IMR-90 (cell line): ENCODE measurements around the gene DGKB. TPM values are rescaled to one million over a fixed set of nuclear protein-coding genes. Genes with fewer than 3 reads are reported as not detected.

Experiments
- ATAC-seq: fragments of 200-7000 bp; cut with Tn5 transposase; 2 replicates; pipeline ENCODE4 v1.9.1; 2020; ENCODE audit warnings: low read depth, mild to moderate bottlenecking, moderate library complexity
- BruUV-seq: library from RNA; stranded (reverse); fragments of 400-500 nt; replicated peaks from 2 replicates; lab custom pipeline; 2021; lab: Mats Ljungman, UMichigan
- CTCF ChIA-PET: fragments of 300-600 bp; formaldehyde crosslinking; extraction: SDS; loops from one replicate; lab custom pipeline; 2021; ENCODE audit warnings: antibody characterized with exemption; lab: Yijun Ruan, JAX
- POLR2A ChIA-PET: fragments of 300-600 bp; sonication (Branson Sonifier 250); formaldehyde crosslinking; loops from one replicate; lab custom pipeline; 2022; ENCODE audit warnings: antibody characterized with exemption; ENCODE audit not compliant: unreplicated experiment; lab: Charles Lee
- DNase-seq: peaks from one replicate; pipeline ENCODE4 v3.0.0; 2013
- H2AFZ ChIP-seq: replicated peaks from 2 replicates; pipeline ENCODE3; 2013; ENCODE audit warnings: low read length, mild to moderate bottlenecking; ENCODE audit not compliant: poor library complexity
- H2AK5ac ChIP-seq: 2 replicates; pipeline ENCODE4 v1.6.1; 2013; ENCODE audit warnings: low read depth, low read length, inconsistent platforms
- H2AK9ac ChIP-seq: replicated peaks from 2 replicates; pipeline ENCODE3; 2013; ENCODE audit warnings: mild to moderate bottlenecking, low read depth, low read length, moderate library complexity; ENCODE audit not compliant: poor library complexity
- H2BK120ac ChIP-seq: 2 replicates; pipeline ENCODE4 v1.6.1; 2013; ENCODE audit warnings: low read depth, low read length, inconsistent platforms
- H2BK15ac ChIP-seq: 3 replicates; pipeline ENCODE4 v1.6.1; 2013; ENCODE audit warnings: low read depth, low read length, inconsistent platforms
- H2BK20ac ChIP-seq: 2 replicates; pipeline ENCODE4 v1.6.1; 2013; ENCODE audit warnings: low read depth, mild to moderate bottlenecking, inconsistent platforms, low read length, moderate library complexity
- H2BK5ac ChIP-seq: 2 replicates; pipeline ENCODE4 v1.6.1; 2013; ENCODE audit warnings: mild to moderate bottlenecking, low read depth, low read length, inconsistent platforms; ENCODE audit not compliant: poor library complexity, severe bottlenecking
- H3K14ac ChIP-seq: replicated peaks from 2 replicates; pipeline ENCODE4 v1.6.1; 2013; ENCODE audit warnings: low read depth, low read length, inconsistent platforms
- H3K18ac ChIP-seq: 2 replicates; pipeline ENCODE4 v1.6.1; 2013; ENCODE audit warnings: low read depth, low read length, control low read depth
- H3K23ac ChIP-seq: 2 replicates; pipeline ENCODE4 v1.6.1; 2013; ENCODE audit warnings: low read depth, low read length, inconsistent platforms
- H3K27ac ChIP-seq: 2 replicates; pipeline ENCODE4 v1.5.1; 2013; ENCODE audit warnings: mild to moderate bottlenecking, control low read depth, low read length; ENCODE audit not compliant: insufficient read depth
- H3K27me3 ChIP-seq: 2 replicates; pipeline ENCODE4 v1.6.1; 2013; ENCODE audit warnings: low read length; ENCODE audit not compliant: control insufficient read depth, insufficient read depth
- H3K36me3 ChIP-seq: 2 replicates; pipeline ENCODE4 v1.6.1; 2013; ENCODE audit warnings: low read length, mixed read lengths; ENCODE audit not compliant: control insufficient read depth, insufficient read depth
- H3K4ac ChIP-seq: 2 replicates; pipeline ENCODE4 v1.6.1; 2013; ENCODE audit warnings: low read depth, low read length, inconsistent platforms
- H3K4me1 ChIP-seq: 2 replicates; pipeline ENCODE4 v1.6.1; 2013; ENCODE audit warnings: low read length, mixed read lengths; ENCODE audit not compliant: control insufficient read depth, insufficient read depth
- H3K4me2 ChIP-seq: 2 replicates; pipeline ENCODE4 v1.6.1; 2013; ENCODE audit warnings: low read depth, mild to moderate bottlenecking, control low read depth, low read length, moderate library complexity
- H3K4me3 ChIP-seq: 2 replicates; pipeline ENCODE4 v1.5.1; 2013; ENCODE audit warnings: low read depth, mild to moderate bottlenecking, control low read depth, low read length, moderate library complexity; ENCODE audit not compliant: insufficient read depth
- H3K56ac ChIP-seq: 2 replicates; pipeline ENCODE4 v1.6.1; 2013; ENCODE audit warnings: low read length, inconsistent platforms; ENCODE audit not compliant: insufficient read depth; ENCODE audit errors: extremely low read depth
- H3K79me1 ChIP-seq, 2 experiments: 2 replicates each; pipeline ENCODE4 v1.6.1; 2013; ENCODE audit warnings: low read length in 2 of 2, inconsistent platforms in 1 of 2, low read depth in 1 of 2
- H3K9ac ChIP-seq: 2 replicates; pipeline ENCODE4 v1.6.1; 2013; ENCODE audit warnings: low read depth, low read length, control low read depth
- H3K9me1 ChIP-seq: 2 replicates; pipeline ENCODE4 v1.6.1; 2013; ENCODE audit warnings: low read length, inconsistent platforms; ENCODE audit not compliant: insufficient read depth
- H3K9me3 ChIP-seq: 2 replicates; pipeline ENCODE4 v1.6.1; 2013; ENCODE audit warnings: low read length; ENCODE audit not compliant: control insufficient read depth, insufficient read depth
- H4K20me1 ChIP-seq: 2 replicates; pipeline ENCODE4 v1.6.1; 2013; ENCODE audit warnings: low read length, inconsistent platforms; ENCODE audit not compliant: insufficient read depth
- H4K5ac ChIP-seq: 2 replicates; pipeline ENCODE4 v1.6.1; 2013; ENCODE audit warnings: mild to moderate bottlenecking, low read depth, low read length, control low read depth
- H4K8ac ChIP-seq, 2 experiments: 2 replicates each; pipeline ENCODE4 v1.6.1; 2013; ENCODE audit warnings: low read depth in 2 of 2, low read length in 2 of 2, control low read depth in 1 of 2, inconsistent platforms in 1 of 2
- H4K91ac ChIP-seq: 2 replicates; pipeline ENCODE4 v1.6.1; 2013; ENCODE audit warnings: low read depth, low read length, inconsistent platforms; ENCODE audit not compliant: insufficient read depth
- BHLHE40 ChIP-seq: fragments of 150-350 bp; IDR thresholded peaks from 2 replicates; pipeline ENCODE4 v1.6.1; 2016; ENCODE audit warnings: mild to moderate bottlenecking, low read depth, low read length
- CEBPB ChIP-seq: IDR thresholded peaks from 2 replicates; pipeline ENCODE4 v1.6.1; 2012; ENCODE audit warnings: low read depth, low read length, improper control_type of control experiment
- CHD1 ChIP-seq: IDR thresholded peaks from 2 replicates; pipeline ENCODE4 v1.6.1; 2012; ENCODE audit warnings: low read depth, low read length, improper control_type of control experiment
- FOS ChIP-seq: fragments of 150-350 bp; IDR thresholded peaks from 2 replicates; pipeline ENCODE4 v1.6.1; 2016; ENCODE audit warnings: low read depth, low read length
- MAFK ChIP-seq: IDR thresholded peaks from 2 replicates; pipeline ENCODE4 v1.6.1; 2012; ENCODE audit warnings: low read depth, low read length, improper control_type of control experiment
- MAZ ChIP-seq: IDR thresholded peaks from 2 replicates; pipeline ENCODE4 v1.6.1; 2012; ENCODE audit warnings: low read depth, mild to moderate bottlenecking, low read length, improper control_type of control experiment, moderate library complexity, borderline replicate concordance
- MXI1 ChIP-seq: IDR thresholded peaks from 2 replicates; pipeline ENCODE4 v1.6.1; 2012; ENCODE audit warnings: low read depth, mild to moderate bottlenecking, low read length, moderate library complexity, borderline replicate concordance
- NFE2L2 ChIP-seq: fragments of 150-350 bp; IDR thresholded peaks from 2 replicates; pipeline ENCODE4 v1.6.1; 2016; ENCODE audit warnings: low read depth, mild to moderate bottlenecking, low read length
- POLR2A ChIP-seq: IDR thresholded peaks from 2 replicates; pipeline ENCODE4 v1.6.1; 2012; ENCODE audit warnings: mild to moderate bottlenecking, low read depth, low read length
- RAD21 ChIP-seq: IDR thresholded peaks from 2 replicates; pipeline ENCODE4 v1.6.1; 2012; ENCODE audit warnings: low read length, improper control_type of control experiment
- RCOR1 ChIP-seq: IDR thresholded peaks from 2 replicates; pipeline ENCODE4 v1.6.1; 2012; ENCODE audit warnings: mild to moderate bottlenecking, low read length, improper control_type of control experiment; ENCODE audit not compliant: insufficient replicate concordance
- RFX5 ChIP-seq: IDR thresholded peaks from 2 replicates; pipeline ENCODE4 v1.8.0; 2012; ENCODE audit warnings: low read depth, mild to moderate bottlenecking, low read length, moderate library complexity
- SMC3 ChIP-seq: fragments of 150-350 bp; IDR thresholded peaks from 2 replicates; pipeline ENCODE4 v1.6.1; 2016; ENCODE audit warnings: low read depth, mild to moderate bottlenecking, antibody characterized with exemption, low read length, moderate library complexity
- WGBS, 2 experiments: methylation state at CpG; one replicate each; pipeline versions ENCODE4 v1.1.5 to v1.1.7; 2013; ENCODE audit warnings: missing lambda C conversion rate in 2 of 2; ENCODE audit not compliant: insufficient read length in 1 of 2; ENCODE audit errors: extremely low coverage in 2 of 2; 5-methylcytosine and 5-hydroxymethylcytosine counted together
- dilution Hi-C: fragments of 300-500 bp; cut with HindIII; formaldehyde crosslinking; loops from one replicate; pipeline ENCODE4 v1.14.3; 2018; ENCODE audit warnings: low sequenced_read_pairs; ENCODE audit not compliant: unreplicated experiment
- in situ Hi-C: fragments of 300-500 bp; cut with MboI; formaldehyde crosslinking; loops from 3 replicates; pipeline ENCODE4 v1.14.3; 2019; ENCODE audit warnings: low sequenced_read_pairs, inconsistent platforms, mixed read lengths
- intact Hi-C: fragments of 100-400 bp; cut with micrococcal nuclease; formaldehyde crosslinking; loops from 2 replicates; pipeline ENCODE4 v1.10.0; 2022
- polyA plus RNA-seq, 3 experiments: library from polyadenylated mRNA; depleted of rRNA; stranded (reverse); fragments of >200 nt; gene quantifications; 2 replicates each; pipeline ENCODE4 v1.2.3, GENCODE V29; 2012; ENCODE audit warnings: low replicate concordance in 1 of 3
- total RNA-seq: library from RNA; depleted of rRNA; stranded (reverse); fragments of >200 nt; gene quantifications from 2 replicates; pipeline ENCODE4 v1.2.3, GENCODE V29; 2012
- TF ChIP-seq, protein P1 (sequence below): conservative IDR thresholded peaks from 2 replicates; pipeline ENCODE4 v1.5.1; 2012; ENCODE audit warnings: mild to moderate bottlenecking, low read depth, low read length, improper control_type of control experiment
- TF ChIP-seq, protein P2 (sequence below): fragments of 150-350 bp; IDR thresholded peaks from 2 replicates; pipeline ENCODE4 v1.6.1; 2016; ENCODE audit warnings: low read depth, mild to moderate bottlenecking, low read length, moderate library complexity, borderline replicate concordance

Gene DGKB
- total and polyA plus RNA-seq, 2 of the 4 experiments (the other 2 are of a cell fraction), result not detected

DNA sequence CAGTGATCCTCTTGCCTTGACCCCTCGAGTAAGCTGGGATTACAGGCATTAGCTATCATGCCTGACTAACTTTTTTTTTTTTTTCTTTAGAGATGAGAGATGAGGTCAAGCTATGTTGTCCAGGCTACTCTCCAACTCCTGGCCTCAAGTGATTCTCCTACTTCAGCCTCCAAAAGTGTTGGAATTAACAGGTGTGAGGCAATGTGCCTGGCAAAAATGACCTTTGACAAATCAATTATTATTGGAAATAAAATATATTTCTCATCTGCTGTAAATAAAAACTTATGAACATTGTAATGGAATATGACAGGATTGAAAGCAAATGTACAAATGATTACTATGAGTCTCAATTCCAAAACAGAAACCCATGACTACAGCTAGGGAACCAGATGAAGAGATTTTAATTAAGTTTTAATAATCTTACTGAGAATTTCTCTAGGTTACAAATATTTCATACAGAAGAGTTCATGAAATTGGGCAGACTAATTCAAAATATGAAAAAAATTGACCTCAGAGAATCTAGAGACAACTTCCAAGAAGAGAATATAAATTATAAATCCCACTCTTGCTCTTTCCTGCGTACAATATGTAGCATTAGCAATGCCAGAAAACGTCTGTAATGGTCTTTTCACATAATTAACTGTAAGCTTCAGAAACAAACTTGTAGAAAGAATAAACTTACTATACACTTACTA lies 414.7 kb downstream of the DGKB start:
- dilution Hi-C loops (no loop called here), in situ Hi-C loops (no loop called here), intact Hi-C loops (loop anchor here (10.0 kb wide), 1 partner anchor 197 kb away; no protein-coding TSS in a partner anchor)
- Histone ChIP-seq H2BK5ac (no peak overlapping the region), H3K27me3 (no peaks in the 10 kb centered on the region), H3K14ac (no peak overlapping the region), H3K4ac (no peak overlapping the region), H2AK9ac (no peak overlapping the region), H3K18ac (no peak overlapping the region), H4K5ac (no peak overlapping the region), H3K23ac (no peak overlapping the region), H2AK5ac (no peak overlapping the region), H4K20me1 (no peaks in the 10 kb centered on the region), H3K79me1 (no peaks in the 10 kb centered on the region), H3K9me1 (no peaks in the 10 kb centered on the region), H3K4me3 (no peak overlapping the region), H3K9me3 (no peaks in the 10 kb centered on the region), H2BK20ac (no peak overlapping the region), H2BK15ac (no peak overlapping the region), H2AFZ (no peak overlapping the region), H4K8ac (no peak overlapping the region), H4K91ac (no peak overlapping the region), H3K36me3 (no peaks in the 10 kb centered on the region), H3K27ac (no peak overlapping the region), H3K56ac (no peak overlapping the region), H3K4me2 (no peak overlapping the region), H3K9ac (no peak overlapping the region), H3K4me1 (no peaks in the 10 kb centered on the region), H2BK120ac (no peak overlapping the region)
- no CpG with 5 or more reads among the region's 3 CpGs for WGBS, 2 experiments
- TF ChIP-seq, protein P1, sequence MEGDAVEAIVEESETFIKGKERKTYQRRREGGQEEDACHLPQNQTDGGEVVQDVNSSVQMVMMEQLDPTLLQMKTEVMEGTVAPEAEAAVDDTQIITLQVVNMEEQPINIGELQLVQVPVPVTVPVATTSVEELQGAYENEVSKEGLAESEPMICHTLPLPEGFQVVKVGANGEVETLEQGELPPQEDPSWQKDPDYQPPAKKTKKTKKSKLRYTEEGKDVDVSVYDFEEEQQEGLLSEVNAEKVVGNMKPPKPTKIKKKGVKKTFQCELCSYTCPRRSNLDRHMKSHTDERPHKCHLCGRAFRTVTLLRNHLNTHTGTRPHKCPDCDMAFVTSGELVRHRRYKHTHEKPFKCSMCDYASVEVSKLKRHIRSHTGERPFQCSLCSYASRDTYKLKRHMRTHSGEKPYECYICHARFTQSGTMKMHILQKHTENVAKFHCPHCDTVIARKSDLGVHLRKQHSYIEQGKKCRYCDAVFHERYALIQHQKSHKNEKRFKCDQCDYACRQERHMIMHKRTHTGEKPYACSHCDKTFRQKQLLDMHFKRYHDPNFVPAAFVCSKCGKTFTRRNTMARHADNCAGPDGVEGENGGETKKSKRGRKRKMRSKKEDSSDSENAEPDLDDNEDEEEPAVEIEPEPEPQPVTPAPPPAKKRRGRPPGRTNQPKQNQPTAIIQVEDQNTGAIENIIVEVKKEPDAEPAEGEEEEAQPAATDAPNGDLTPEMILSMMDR, result no peak
- no peak for TF ChIP-seq RAD21
- TF ChIP-seq MAZ, result no peak
- TF ChIP-seq CEBPB, result no peak
- TF ChIP-seq, protein P2, sequence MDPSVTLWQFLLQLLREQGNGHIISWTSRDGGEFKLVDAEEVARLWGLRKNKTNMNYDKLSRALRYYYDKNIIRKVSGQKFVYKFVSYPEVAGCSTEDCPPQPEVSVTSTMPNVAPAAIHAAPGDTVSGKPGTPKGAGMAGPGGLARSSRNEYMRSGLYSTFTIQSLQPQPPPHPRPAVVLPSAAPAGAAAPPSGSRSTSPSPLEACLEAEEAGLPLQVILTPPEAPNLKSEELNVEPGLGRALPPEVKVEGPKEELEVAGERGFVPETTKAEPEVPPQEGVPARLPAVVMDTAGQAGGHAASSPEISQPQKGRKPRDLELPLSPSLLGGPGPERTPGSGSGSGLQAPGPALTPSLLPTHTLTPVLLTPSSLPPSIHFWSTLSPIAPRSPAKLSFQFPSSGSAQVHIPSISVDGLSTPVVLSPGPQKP, result no peak
- no peak for TF ChIP-seq MAFK
- TF ChIP-seq NFE2L2, result no peak
- TF ChIP-seq CHD1, result no peak
- TF ChIP-seq POLR2A, result no peak
- no peak for TF ChIP-seq RFX5
- TF ChIP-seq MXI1, result no peak
- no peak for TF ChIP-seq BHLHE40
- no peak for TF ChIP-seq RCOR1
- TF ChIP-seq SMC3, result no peak
- TF ChIP-seq FOS, result no peak
- no TSS peak for BruUV-seq
- CTCF ChIA-PET, result no interaction called here
- ATAC-seq (no peak), DNase-seq (no peak)
- POLR2A ChIA-PET, result no interaction called here
